GM12878 (cell line): ENCODE data around the gene UIMC1. TPM values are rescaled to one million over a fixed set of nuclear protein-coding genes. Genes with fewer than 3 reads are reported as not detected.

Experiments
- CBX3 ChIP-seq: fragments of 200-600 bp; sonication (generic); IDR thresholded peaks from 2 replicates; pipeline ENCODE4 v1.6.1; 2016; ENCODE audit warnings: low read depth, borderline replicate concordance
- HDAC2 ChIP-seq: fragments of 200-600 bp; sonication (generic); IDR thresholded peaks from 2 replicates; pipeline ENCODE4 v1.6.1; 2017
- KAT2A ChIP-seq: conservative IDR thresholded peaks from 2 replicates; pipeline ENCODE4 v1.6.1; 2011; ENCODE audit warnings: low read depth, low read length; ENCODE audit not compliant: control insufficient read depth
- KLF5 ChIP-seq: fragments of 450-650 bp; IDR thresholded peaks from 2 replicates; pipeline ENCODE4 v1.6.1; 2014; ENCODE audit warnings: mild to moderate bottlenecking; ENCODE audit not compliant: partially characterized antibody
- POLR2AphosphoS2 ChIP-seq: IDR thresholded peaks from 2 replicates; pipeline ENCODE4 v1.6.1; 2011; ENCODE audit warnings: low read depth, mild to moderate bottlenecking, low read length, improper control_type of control experiment, moderate library complexity
- TCF3 ChIP-seq: IDR thresholded peaks from 2 replicates; pipeline ENCODE4 v1.6.1; 2012; ENCODE audit warnings: low read depth, mild to moderate bottlenecking, low read length, borderline replicate concordance; ENCODE audit not compliant: insufficient read depth
- ZBTB40 ChIP-seq: fragments of 450-650 bp; IDR thresholded peaks from 2 replicates; pipeline ENCODE4 v1.6.1; 2016; ENCODE audit warnings: mild to moderate bottlenecking, moderate library complexity, borderline replicate concordance
- polyA plus RNA-seq, 11 experiments: library from polyadenylated mRNA; depleted of rRNA in 4 of 11; unstranded in 6 of 11; stranded (reverse) in 5 of 11; fragments of >200 nt; fragmentation: Nextera tagmentation in 4 of 11; fragmentation: Illumina TruSeq in 1 of 11; extraction: Ambion mirVana in 4 of 11; extraction: Trizol in 1 of 11; gene quantifications; 1 replicate in 1 of 11; 2 replicates in 10 of 11; pipeline versions ENCODE4 v1.2.1 to v1.2.3, GENCODE V29; 2011 to 2016; ENCODE audit warnings: inconsistent platforms in 2 of 11, missing spikeins in 2 of 11, low read depth in 1 of 11
- total RNA-seq, 4 experiments: library from RNA; depleted of rRNA in 3 of 4; stranded (reverse); fragments of >200 nt in 3 of 4; fragmentation: Illumina TruSeq in 1 of 4; extraction: Trizol in 1 of 4; gene quantifications; 2 replicates each; pipeline versions ENCODE4 v1.2.1 to v1.2.3, GENCODE V29; 2013 to 2021

The UIMC1 gene
- total and polyA plus RNA-seq, 10 of the 15 experiments (the other 5 are each of a cell fraction or from before 2014, with no cell fraction given) = 16.2 to 51.4 (median 32.7) TPM

- no peak for TF ChIP-seq ZBTB40
- no peak for TF ChIP-seq POLR2AphosphoS2
- no peak for TF ChIP-seq KAT2A
- no peak for TF ChIP-seq CBX3
- TF ChIP-seq KLF5 = no peak
- TF ChIP-seq HDAC2 = no peak
- TF ChIP-seq TCF3 = no peak
Measured at GRCh38 chr5:176891331-176891958, 115.1 kb downstream of the UIMC1 start (continued).
